C4-2B (cell line): ENCODE measurements around the gene FGF19.

Experiments used
- H3K27ac ChIP-seq: fragments of 450-650 bp; 2 replicates; pipeline ENCODE4 v1.5.1; 2017
- ZFX ChIP-seq: fragments of 450-650 bp; IDR thresholded peaks from 2 replicates; pipeline ENCODE4 v1.6.1; 2017
- TF ChIP-seq, protein P1 (sequence below): fragments of 450-650 bp; conservative IDR thresholded peaks from 2 replicates; pipeline ENCODE4 v1.5.1; 2017; ENCODE audit warnings: mild to moderate bottlenecking

Gene FGF19

DNA sequence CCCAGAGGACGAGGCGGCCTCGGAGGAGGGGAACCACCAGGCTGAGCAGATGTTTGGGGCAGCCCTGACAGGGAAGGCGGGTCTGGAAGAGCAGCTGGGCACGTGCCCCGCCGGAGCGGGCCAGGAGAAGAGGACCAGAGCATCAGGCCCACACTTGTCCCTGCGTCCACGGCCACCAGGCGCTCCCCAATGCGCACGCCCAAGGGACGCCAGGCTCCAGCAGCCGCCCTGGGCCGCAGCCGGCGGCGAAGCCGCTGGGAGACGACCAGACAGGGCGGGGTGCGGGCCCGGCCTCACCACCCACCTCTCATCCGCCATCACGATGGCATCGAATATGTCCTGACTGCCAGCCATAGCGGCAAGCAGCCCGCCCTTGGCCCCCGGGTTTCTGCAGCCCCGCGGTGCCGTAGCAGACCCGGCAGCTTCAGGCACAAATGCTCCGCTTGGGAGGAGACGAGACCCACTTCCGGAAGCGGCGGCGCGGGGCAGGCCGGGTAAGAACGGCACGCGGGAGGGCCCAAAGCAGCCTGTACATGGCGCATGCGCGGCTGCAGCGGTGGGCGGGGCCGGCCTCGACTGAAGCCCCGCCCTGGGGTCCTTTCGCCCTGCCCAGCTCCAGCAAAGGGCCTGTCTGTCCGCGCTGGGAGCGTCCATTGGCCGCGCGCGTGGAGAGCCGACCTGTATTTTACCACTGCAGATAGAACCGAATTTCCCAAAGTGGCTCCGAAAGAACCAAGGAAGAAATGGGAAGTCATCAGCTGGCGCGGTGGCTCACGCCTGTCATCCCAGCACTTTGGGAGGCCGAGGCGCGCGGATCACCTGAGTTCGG, 28.7 kb downstream of the FGF19 start, which contains the start of gene LTO1:
Gene LTO1 (minus strand): TSS at position 468 of the 829 bp plus-strand sequence. CDS start 114 bp downstream, at position 354.
- H3K27ac ChIP-seq, result peak within 1 kb of the TSS; percentile 82

DNA sequence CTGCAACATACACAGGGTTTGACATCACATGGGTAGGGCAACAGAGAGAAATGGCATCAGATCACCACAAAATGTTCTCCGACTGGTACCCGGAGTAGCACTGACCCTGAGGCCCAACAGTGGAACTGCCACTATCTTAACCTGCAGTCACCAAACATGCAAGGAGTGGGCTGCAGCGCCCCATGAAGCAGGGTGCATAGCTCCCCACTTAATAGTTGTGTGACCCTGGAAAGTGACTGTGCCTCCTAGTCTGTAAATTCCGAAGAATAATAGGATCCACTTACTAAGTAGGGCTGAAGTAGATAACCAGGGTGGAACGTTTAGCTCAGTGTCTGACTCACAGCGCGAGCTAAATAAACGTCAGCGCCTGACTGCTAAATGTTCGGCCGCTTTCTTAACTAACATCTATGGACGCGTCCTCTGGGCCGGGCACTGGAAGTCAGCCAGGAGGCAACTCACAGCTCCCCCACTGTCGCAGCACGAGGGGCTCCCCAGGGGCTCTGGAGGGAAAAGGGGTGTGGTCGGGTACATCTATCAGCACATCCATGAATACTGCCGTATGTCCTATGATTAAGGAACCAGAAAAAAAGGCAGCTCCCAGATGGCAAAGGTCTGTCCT, 29.4 kb downstream of the FGF19 start:
- peak overlapping the region; percentile 82 for H3K27ac ChIP-seq
- TF ChIP-seq, protein P1, sequence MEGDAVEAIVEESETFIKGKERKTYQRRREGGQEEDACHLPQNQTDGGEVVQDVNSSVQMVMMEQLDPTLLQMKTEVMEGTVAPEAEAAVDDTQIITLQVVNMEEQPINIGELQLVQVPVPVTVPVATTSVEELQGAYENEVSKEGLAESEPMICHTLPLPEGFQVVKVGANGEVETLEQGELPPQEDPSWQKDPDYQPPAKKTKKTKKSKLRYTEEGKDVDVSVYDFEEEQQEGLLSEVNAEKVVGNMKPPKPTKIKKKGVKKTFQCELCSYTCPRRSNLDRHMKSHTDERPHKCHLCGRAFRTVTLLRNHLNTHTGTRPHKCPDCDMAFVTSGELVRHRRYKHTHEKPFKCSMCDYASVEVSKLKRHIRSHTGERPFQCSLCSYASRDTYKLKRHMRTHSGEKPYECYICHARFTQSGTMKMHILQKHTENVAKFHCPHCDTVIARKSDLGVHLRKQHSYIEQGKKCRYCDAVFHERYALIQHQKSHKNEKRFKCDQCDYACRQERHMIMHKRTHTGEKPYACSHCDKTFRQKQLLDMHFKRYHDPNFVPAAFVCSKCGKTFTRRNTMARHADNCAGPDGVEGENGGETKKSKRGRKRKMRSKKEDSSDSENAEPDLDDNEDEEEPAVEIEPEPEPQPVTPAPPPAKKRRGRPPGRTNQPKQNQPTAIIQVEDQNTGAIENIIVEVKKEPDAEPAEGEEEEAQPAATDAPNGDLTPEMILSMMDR, result no peak
- no peak for TF ChIP-seq ZFX

More for the DNA sequence above, 28.7 kb downstream of the FGF19 start, which contains the start of gene LTO1:
- TF ChIP-seq, protein P1, result no peak
- TF ChIP-seq ZFX, result peak; percentile 90; the same call in 1 of the 2 replicates

DNA sequence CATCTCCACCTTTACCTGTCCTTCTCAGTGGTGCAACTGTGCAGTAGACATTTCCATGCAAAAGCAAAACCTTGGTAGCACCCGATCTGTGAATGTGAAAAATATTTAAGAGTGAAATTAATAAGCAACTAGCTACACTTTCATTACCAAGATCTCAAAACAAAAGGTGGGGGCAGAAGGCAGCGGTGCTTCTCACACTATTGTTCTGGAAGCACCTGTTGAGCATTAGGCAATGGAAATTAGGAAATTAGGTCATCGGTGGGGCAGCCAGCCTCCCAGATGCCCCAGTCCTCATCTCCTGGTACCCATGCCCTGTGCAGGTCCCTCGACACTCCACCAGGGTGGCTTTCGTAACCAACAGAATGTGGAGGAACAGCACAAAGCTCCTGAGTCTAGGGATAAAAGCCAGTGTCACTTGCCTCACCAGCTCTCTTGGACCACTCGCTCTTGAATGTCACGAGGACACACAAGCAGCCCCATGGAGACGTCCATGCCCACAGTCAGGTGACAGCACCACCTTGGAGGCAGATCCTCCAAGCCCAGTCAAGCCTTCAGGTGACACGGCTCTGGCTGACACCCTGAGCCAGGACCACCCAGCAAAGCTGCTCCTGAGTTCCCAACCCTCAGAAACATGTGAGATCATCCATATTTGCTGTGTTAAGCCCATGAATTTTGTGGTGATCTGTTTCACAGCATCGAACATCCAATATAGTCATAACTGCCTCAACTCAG, 31.9 kb downstream of the FGF19 start:
- no peak overlapping the region for H3K27ac ChIP-seq
- no peak for TF ChIP-seq ZFX
- TF ChIP-seq, protein P1, result no peak

DNA sequence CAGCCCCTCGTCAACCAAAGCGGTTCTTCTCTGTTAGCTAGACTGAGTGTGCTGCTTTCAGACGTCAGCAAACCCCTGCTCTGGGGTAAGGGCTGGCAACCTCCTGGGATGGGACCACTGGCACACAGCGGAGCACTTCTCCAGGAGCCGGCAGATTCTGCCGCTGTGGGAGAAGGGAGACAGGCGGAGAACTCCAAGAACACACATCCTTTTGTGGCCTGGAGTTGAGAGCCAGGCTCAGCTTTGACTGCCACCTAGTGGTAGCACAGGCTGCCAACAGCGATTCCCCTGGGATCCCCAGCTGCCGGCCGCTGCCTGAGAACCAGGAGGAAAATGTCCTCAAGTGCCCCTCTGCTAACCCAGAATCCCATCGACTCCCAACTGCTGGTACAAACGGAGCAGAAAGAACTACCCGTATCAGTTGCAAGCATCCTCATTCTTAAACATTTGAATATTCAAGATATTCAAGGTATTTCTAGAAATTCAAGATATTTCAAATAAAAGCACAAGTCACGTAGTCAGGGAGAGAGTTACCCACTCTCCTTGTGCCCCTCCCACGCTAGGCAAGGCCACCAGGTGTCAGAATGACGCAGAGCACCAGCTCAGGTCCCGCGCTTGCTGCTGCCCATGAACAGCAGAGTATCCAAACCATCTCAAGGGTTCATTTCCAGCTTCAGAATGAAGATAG, 33.5 kb downstream of the FGF19 start:
- TF ChIP-seq, protein P1, result peak; percentile 97
- TF ChIP-seq ZFX, result no peak
- H3K27ac ChIP-seq, result no peak overlapping the region

DNA sequence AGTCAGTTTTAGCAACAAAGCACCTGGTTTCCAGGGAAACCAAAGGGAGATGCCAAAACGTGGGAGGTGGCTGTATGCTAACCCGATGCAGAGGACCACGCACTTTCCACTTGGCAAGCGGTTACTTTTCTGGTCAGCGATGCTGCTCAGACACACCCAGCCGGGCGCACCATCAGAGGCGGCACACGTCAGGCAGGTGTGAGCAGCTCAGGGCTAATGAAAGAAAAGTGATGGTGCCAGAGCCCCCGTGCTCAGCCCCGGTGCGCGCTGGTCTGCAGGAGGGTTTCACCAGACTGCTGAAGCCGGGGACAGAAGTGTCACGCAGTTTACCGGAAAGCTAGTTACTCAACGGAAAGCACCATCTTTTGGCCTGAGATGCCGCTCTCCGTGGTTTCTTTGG, 34.3 kb downstream of the FGF19 start:
- no peak overlapping the region for H3K27ac ChIP-seq
- TF ChIP-seq, protein P1, result no peak
- TF ChIP-seq ZFX, result no peak

DNA sequence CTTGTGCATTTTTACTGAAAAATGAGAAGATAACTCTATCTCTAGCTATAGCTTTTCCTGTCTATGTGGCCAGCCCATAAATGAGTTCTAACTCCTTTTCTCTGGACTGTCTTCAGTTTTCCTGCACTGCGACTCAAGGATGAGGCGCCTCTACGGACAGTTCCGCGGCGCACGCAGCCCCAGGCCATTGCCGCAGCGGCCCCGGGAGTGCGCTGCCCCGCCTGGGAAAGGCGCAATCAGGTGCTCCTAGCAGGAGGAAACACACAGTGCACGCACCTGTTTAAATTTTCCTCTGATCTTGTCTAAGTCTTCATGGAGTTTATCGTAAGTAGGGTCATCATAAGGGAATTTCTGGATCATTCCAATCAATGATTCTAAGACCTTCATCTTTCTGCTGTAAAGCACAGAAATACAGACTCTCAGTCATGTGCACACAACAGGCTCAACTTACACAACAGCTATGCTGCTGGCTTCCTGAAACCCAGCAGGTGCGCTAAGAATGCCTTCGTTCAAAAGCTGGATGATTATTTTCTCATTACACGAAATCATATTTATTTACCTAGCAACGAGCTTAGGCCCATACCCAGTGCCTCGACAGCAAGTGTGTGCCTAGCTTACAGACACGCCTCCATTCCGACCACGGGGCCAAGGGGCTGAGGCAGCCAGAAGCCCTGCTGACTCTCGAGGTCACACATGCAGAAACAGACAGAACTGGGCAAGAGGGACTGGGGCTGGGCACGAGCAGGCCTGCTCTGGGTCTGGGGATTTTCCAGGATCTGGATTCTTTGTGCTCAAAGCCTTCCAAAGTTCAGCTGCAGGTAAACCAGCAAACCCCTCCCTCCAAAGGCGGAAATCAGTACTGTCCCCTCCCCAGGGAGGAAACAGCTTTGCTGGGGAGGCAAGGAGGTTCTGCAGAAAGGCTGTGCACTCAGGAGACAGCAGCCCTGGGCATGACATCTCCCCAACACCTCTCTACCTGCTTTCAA, 35.9 kb downstream of the FGF19 start:
- H3K27ac ChIP-seq, result no peak overlapping the region
- no peak for TF ChIP-seq ZFX
- TF ChIP-seq, protein P1, result no peak
